ENCODE results near the gene GBF1. TPM values are rescaled to one million over a fixed set of nuclear protein-coding genes. Genes with fewer than 3 reads are reported as not detected.

Gene GBF1
- total and polyA plus RNA-seq, 2 of the 13 experiments (the other 11 are each of a cell fraction or from before 2014, with no cell fraction given): 17.1 to 21.9 TPM

DNA sequence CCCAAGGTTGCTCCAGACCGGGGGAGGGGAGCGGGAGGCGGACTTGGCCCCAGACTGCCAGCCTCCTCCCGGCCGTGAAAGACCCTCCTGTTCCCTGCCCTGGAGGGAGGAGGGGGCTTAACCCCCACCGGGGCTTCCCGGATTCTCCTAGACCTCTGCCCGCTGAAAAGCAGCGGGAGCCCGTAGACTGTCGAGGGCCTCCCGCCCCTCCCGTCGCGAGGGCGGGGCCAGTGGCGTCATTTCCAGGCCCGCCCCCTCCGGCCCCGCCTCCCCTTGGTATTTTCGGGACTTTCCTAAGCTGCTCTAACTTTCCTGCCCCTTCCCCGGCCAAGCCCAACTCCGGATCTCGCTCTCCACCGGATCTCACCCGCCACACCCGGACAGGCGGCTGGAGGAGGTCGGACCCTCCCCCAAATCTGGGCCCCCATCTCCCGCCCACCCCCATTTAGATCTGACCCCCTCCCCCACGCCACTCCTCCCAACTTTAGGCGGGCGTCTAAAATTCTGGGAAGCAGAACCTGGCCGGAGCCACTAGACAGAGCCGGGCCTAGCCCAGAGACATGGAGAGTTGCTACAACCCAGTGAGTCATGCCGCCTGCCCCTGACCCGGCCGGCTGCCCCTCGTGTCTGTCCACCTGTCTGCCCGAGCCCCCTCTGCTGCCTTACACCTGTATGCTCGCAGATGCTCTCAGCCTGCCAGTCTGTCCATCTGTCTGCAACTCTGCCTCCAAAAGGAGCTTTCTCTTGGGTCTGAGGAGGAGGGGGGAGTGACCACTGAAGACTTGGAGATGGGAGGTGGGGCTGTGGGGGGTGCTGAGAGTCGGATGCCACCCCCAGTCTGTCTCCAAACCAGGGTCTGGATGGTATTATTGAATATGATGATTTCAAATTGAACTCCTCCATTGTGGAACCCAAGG, 150.3 kb downstream of the GBF1 start, which contains the start of gene NFKB2 (continued):
- TF ChIP-seq PCBP1 (IDR thresholded peaks at IDR 0.05; ENCODE audit: borderline replicate concordance, low read depth, low read length) (peak; percentile 31; the same call in 1 of the 2 replicates), ZNF792 (CRISPR knock-in tag; IDR thresholded peaks at IDR 0.05) (0 out of 2 replicates have a peak, but pooled peaks have one; percentile 31), PHF8 (CRISPR knock-in tag; IDR thresholded peaks at IDR 0.05) (peak; percentile 16; the same call in 1 of the 2 replicates), ZNF746 (CRISPR knock-in tag; IDR thresholded peaks at IDR 0.05) (peak; percentile 24; the same call in 1 of the 2 replicates), ZNF570 (CRISPR knock-in tag; IDR thresholded peaks at IDR 0.05; ENCODE audit: borderline replicate concordance) (no peak), TSC22D2 (CRISPR knock-in tag; IDR thresholded peaks at IDR 0.05; ENCODE audit: borderline replicate concordance) (0 out of 2 replicates have a peak, but pooled peaks have one; percentile 5), GATAD1 (CRISPR knock-in tag; IDR thresholded peaks at IDR 0.05) (peak; percentile 51; the same call in 1 of the 2 replicates), SAP130 (CRISPR knock-in tag; IDR thresholded peaks at IDR 0.05; ENCODE audit: low read depth) (peak; percentile 60; the same call in 1 of the 2 replicates), KAT8 (CRISPR knock-in tag; IDR thresholded peaks at IDR 0.05) (0 out of 2 replicates have a peak, but pooled peaks have one; percentile 29), GABPA (IDR thresholded peaks at IDR 0.05; ENCODE audit: low read depth, low read length) (no peak), GABPA (CRISPR knock-in tag; IDR thresholded peaks at IDR 0.05; ENCODE audit: low read depth) (peak; percentile 83), GLI4 (CRISPR knock-in tag; IDR thresholded peaks at IDR 0.05; ENCODE audit: borderline replicate concordance) (no peak), STAT5B (CRISPR knock-in tag; IDR thresholded peaks at IDR 0.05) (no peak), ATF1 (CRISPR knock-in tag; IDR thresholded peaks at IDR 0.05) (peak; percentile 81), ZNF484 (CRISPR knock-in tag; IDR thresholded peaks at IDR 0.05; ENCODE audit: borderline replicate concordance, low read depth) (no peak), HIVEP1 (CRISPR knock-in tag; IDR thresholded peaks at IDR 0.05) (peak; percentile 90), ATM (IDR thresholded peaks at IDR 0.05; ENCODE audit: borderline replicate concordance) (no peak), CREM (IDR thresholded peaks at IDR 0.05) (peak; percentile 85), CREM (CRISPR knock-in tag; IDR thresholded peaks at IDR 0.05) (no peak), ZNF317 (CRISPR knock-in tag; IDR thresholded peaks at IDR 0.05) (no peak), PITX1 (CRISPR knock-in tag; IDR thresholded peaks at IDR 0.05) (0 out of 2 replicates have a peak, but pooled peaks have one; percentile 17), HNRNPK (IDR thresholded peaks at IDR 0.05; ENCODE audit: low read depth, low read length, poor library complexity, severe bottlenecking) (no peak)
- TF ChIP-seq, protein P1, sequence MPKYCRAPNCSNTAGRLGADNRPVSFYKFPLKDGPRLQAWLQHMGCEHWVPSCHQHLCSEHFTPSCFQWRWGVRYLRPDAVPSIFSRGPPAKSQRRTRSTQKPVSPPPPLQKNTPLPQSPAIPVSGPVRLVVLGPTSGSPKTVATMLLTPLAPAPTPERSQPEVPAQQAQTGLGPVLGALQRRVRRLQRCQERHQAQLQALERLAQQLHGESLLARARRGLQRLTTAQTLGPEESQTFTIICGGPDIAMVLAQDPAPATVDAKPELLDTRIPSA (CRISPR knock-in tag; IDR thresholded peaks at IDR 0.05; ENCODE audit: borderline replicate concordance): no peak
- TF ChIP-seq, protein P2, sequence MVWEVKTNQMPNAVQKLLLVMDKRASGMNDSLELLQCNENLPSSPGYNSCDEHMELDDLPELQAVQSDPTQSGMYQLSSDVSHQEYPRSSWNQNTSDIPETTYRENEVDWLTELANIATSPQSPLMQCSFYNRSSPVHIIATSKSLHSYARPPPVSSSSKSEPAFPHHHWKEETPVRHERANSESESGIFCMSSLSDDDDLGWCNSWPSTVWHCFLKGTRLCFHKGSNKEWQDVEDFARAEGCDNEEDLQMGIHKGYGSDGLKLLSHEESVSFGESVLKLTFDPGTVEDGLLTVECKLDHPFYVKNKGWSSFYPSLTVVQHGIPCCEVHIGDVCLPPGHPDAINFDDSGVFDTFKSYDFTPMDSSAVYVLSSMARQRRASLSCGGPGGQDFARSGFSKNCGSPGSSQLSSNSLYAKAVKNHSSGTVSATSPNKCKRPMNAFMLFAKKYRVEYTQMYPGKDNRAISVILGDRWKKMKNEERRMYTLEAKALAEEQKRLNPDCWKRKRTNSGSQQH (CRISPR knock-in tag; IDR thresholded peaks at IDR 0.05; ENCODE audit: low read depth): no peak
- TF ChIP-seq, protein P3, sequence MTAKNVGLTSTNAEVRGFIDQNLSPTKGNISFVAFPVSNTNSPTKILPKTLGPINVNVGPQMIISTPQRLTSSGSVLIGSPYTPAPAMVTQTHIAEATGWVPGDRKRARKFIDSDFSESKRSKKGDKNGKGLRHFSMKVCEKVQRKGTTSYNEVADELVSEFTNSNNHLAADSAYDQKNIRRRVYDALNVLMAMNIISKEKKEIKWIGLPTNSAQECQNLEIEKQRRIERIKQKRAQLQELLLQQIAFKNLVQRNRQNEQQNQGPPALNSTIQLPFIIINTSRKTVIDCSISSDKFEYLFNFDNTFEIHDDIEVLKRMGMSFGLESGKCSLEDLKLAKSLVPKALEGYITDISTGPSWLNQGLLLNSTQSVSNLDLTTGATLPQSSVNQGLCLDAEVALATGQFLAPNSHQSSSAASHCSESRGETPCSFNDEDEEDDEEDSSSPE (CRISPR knock-in tag; IDR thresholded peaks at IDR 0.05): peak; percentile 59; the same call in 1 of the 2 replicates
- TF ChIP-seq, protein P4, sequence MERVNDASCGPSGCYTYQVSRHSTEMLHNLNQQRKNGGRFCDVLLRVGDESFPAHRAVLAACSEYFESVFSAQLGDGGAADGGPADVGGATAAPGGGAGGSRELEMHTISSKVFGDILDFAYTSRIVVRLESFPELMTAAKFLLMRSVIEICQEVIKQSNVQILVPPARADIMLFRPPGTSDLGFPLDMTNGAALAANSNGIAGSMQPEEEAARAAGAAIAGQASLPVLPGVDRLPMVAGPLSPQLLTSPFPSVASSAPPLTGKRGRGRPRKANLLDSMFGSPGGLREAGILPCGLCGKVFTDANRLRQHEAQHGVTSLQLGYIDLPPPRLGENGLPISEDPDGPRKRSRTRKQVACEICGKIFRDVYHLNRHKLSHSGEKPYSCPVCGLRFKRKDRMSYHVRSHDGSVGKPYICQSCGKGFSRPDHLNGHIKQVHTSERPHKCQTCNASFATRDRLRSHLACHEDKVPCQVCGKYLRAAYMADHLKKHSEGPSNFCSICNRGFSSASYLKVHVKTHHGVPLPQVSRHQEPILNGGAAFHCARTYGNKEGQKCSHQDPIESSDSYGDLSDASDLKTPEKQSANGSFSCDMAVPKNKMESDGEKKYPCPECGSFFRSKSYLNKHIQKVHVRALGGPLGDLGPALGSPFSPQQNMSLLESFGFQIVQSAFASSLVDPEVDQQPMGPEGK (CRISPR knock-in tag; IDR thresholded peaks at IDR 0.05): peak; percentile 58; the same call in 1 of the 2 replicates
